Mononuclear cell (primary cell): ENCODE data around the gene ROCK2. TPM values are rescaled to one million over a fixed set of nuclear protein-coding genes. Genes with fewer than 3 reads are reported as not detected.

Experiments used
- H3K27me3 ChIP-seq: 2 replicates; pipeline ENCODE4 v1.6.0; 2011; ENCODE audit warnings: low read length, control low read depth; ENCODE audit not compliant: insufficient read depth
- H3K4me1 ChIP-seq: 2 replicates; pipeline ENCODE4 v1.5.1; 2011; ENCODE audit warnings: mild to moderate bottlenecking, low read length, control low read depth; ENCODE audit not compliant: insufficient read depth
- H3K4me3 ChIP-seq: 2 replicates; pipeline ENCODE4 v1.5.1; 2011; ENCODE audit warnings: mild to moderate bottlenecking, low read length, moderate library complexity
- H3K9me3 ChIP-seq: 2 replicates; pipeline ENCODE4 v1.5.1; 2011; ENCODE audit warnings: low read depth, mild to moderate bottlenecking, control low read depth, low read length
- total RNA-seq: library from RNA; depleted of rRNA; stranded (reverse); fragments of >200 nt; gene quantifications from one replicate; pipeline ENCODE4 v1.2.3, GENCODE V29; 2012

Gene ROCK2
- total RNA-seq, 1 donor = 8.5 TPM

- Histone ChIP-seq H3K4me1 (peaks cover 16% of the 10 kb centered on the region), H3K4me3 (no peak overlapping the region), H3K9me3 (no peaks in the 10 kb centered on the region), H3K27me3 (no peaks in the 10 kb centered on the region)
Observed at GRCh38 chr2:11203480-11203879, 141.0 kb downstream of the ROCK2 start.

GRCh38 chr2:11201969-11202368 is 142.5 kb downstream of the ROCK2 start:
- Histone ChIP-seq H3K9me3 (no peaks in the 10 kb centered on the region), H3K4me3 (no peak overlapping the region), H3K27me3 (no peaks in the 10 kb centered on the region), H3K4me1 (peaks cover 16% of the 10 kb centered on the region)

GRCh38 chr2:11200651-11201050 is 143.8 kb downstream of the ROCK2 start:
- Histone ChIP-seq H3K9me3 (no peaks in the 10 kb centered on the region), H3K4me3 (no peak overlapping the region), H3K4me1 (peaks cover 16% of the 10 kb centered on the region), H3K27me3 (no peaks in the 10 kb centered on the region)

- Histone ChIP-seq H3K4me1 (no peaks in the 10 kb centered on the region), H3K4me3 (no peak overlapping the region), H3K9me3 (no peaks in the 10 kb centered on the region), H3K27me3 (no peaks in the 10 kb centered on the region)
Observed at GRCh38 chr2:11196246-11196645, 148.2 kb downstream of the ROCK2 start.

- Histone ChIP-seq H3K4me1 (peaks cover 4% of the 10 kb centered on the region), H3K27me3 (no peaks in the 10 kb centered on the region), H3K4me3 (no peak overlapping the region), H3K9me3 (no peaks in the 10 kb centered on the region)
Observed at GRCh38 chr2:11187731-11188130, 156.7 kb downstream of the ROCK2 start.

- peaks cover 4% of the 10 kb centered on the region for H3K4me1 ChIP-seq
- no peaks in the 10 kb centered on the region for H3K9me3 ChIP-seq
- no peak overlapping the region for H3K4me3 ChIP-seq
- H3K27me3 ChIP-seq = no peaks in the 10 kb centered on the region
Observed at GRCh38 chr2:11187083-11187619, 157.3 kb downstream of the ROCK2 start.

GRCh38 chr2:11186145-11186544 is 158.3 kb downstream of the ROCK2 start:
- Histone ChIP-seq H3K4me3 (no peak overlapping the region), H3K27me3 (no peaks in the 10 kb centered on the region)

GRCh38 chr2:11182951-11183350 is 161.5 kb downstream of the ROCK2 start:
- Histone ChIP-seq H3K9me3 (no peaks in the 10 kb centered on the region), H3K4me3 (no peak overlapping the region), H3K27me3 (no peaks in the 10 kb centered on the region), H3K4me1 (peaks cover 8% of the 10 kb centered on the region)

More at GRCh38 chr2:11186145-11186544, 158.3 kb downstream of the ROCK2 start:
- H3K9me3 ChIP-seq = no peaks in the 10 kb centered on the region
- H3K4me1 ChIP-seq = peaks cover 4% of the 10 kb centered on the region

GRCh38 chr2:11180653-11181052 is 163.8 kb downstream of the ROCK2 start:
- no peaks in the 10 kb centered on the region for H3K9me3 ChIP-seq
- H3K27me3 ChIP-seq = no peaks in the 10 kb centered on the region
- H3K4me3 ChIP-seq = no peak overlapping the region
- peaks cover 11% of the 10 kb centered on the region for H3K4me1 ChIP-seq

- H3K4me1 ChIP-seq = peaks cover 19% of the 10 kb centered on the region
- no peaks in the 10 kb centered on the region for H3K9me3 ChIP-seq
- no peaks in the 10 kb centered on the region for H3K27me3 ChIP-seq
Observed at GRCh38 chr2:11179899-11180298, 164.5 kb downstream of the ROCK2 start.

GRCh38 chr2:11179196-11179595 is 165.2 kb downstream of the ROCK2 start:
- no peaks in the 10 kb centered on the region for H3K9me3 ChIP-seq
- H3K27me3 ChIP-seq = no peaks in the 10 kb centered on the region
- peaks cover 20% of the 10 kb centered on the region for H3K4me1 ChIP-seq
- no peak overlapping the region for H3K4me3 ChIP-seq

More at GRCh38 chr2:11179899-11180298, 164.5 kb downstream of the ROCK2 start:
- H3K4me3 ChIP-seq = no peak overlapping the region

GRCh38 chr2:11177871-11178690 is 166.4 kb downstream of the ROCK2 start:
- Histone ChIP-seq H3K4me1 (peaks cover 20% of the 10 kb centered on the region), H3K4me3 (no peak overlapping the region), H3K9me3 (no peaks in the 10 kb centered on the region), H3K27me3 (no peaks in the 10 kb centered on the region)

- H3K4me1 ChIP-seq = peaks cover 20% of the 10 kb centered on the region
- no peaks in the 10 kb centered on the region for H3K27me3 ChIP-seq
- no peaks in the 10 kb centered on the region for H3K9me3 ChIP-seq
- H3K4me3 ChIP-seq = no peak overlapping the region
Observed at GRCh38 chr2:11175293-11175795, 169.1 kb downstream of the ROCK2 start.

GRCh38 chr2:11174222-11174621 is 170.2 kb downstream of the ROCK2 start:
- H3K9me3 ChIP-seq = no peaks in the 10 kb centered on the region
- no peak overlapping the region for H3K4me3 ChIP-seq
- no peaks in the 10 kb centered on the region for H3K27me3 ChIP-seq
- peaks cover 20% of the 10 kb centered on the region for H3K4me1 ChIP-seq

GRCh38 chr2:11169333-11169732 is 175.1 kb downstream of the ROCK2 start:
- Histone ChIP-seq H3K4me1 (no peaks in the 10 kb centered on the region), H3K9me3 (no peaks in the 10 kb centered on the region), H3K27me3 (no peaks in the 10 kb centered on the region), H3K4me3 (no peak overlapping the region)
